ENCODE data around the gene REG3G.
"Not testable (repeated sequence)": the region's sequence is repeated elsewhere in the genome, so short reads cannot be mapped to it uniquely, and the experiment has no call there.

The REG3G gene

DNA sequence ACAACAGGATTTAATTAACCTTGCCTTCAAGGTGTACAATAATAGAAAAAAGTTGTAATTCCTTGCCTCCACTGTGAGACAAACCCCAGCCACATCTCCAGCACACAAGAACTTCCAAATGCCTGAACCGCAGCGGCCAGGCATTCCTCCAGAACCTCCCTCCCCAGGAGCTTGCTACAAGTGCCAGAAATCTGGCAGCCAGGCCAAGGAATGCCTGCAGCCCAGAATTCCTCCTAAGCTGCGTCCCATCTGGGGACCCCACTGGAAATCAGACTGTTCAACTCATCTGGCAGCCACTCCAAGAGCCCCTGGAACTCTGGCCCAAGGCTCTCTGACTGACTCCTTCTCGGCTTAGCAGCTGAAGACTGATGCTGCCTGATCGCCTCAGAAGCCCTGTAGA is 28.0 kb downstream of the REG3G start:
- H3K27ac ChIP-seq (ENCODE audit: insufficient read depth in 1 of 2, low read depth in 1 of 2, low read length in 2 of 2, poor library complexity in 1 of 2, severe bottlenecking in 2 of 2); H3K9me3 ChIP-seq (ENCODE audit: control extremely low read depth in 1 of 5, control insufficient read depth in 4 of 5, insufficient read depth in 2 of 5, low read depth in 1 of 5, low read length in 4 of 5); H3K4me1 ChIP-seq (ENCODE audit: control extremely low read depth in 1 of 4, control insufficient read depth in 4 of 4, insufficient read depth in 4 of 4, low read length in 3 of 4); CTCF ChIA-PET; H3K4me3 ChIP-seq (ENCODE audit: control insufficient read depth in 1 of 7, extremely low read depth in 1 of 7, insufficient read depth in 4 of 7, low read depth in 2 of 7, low read length in 6 of 7); POLR2A ChIA-PET; H3K27me3 ChIP-seq (replicated peaks in 2 of 5; ENCODE audit: control insufficient read depth in 4 of 5, insufficient read depth in 5 of 5, low read length in 4 of 5); H3K36me3 ChIP-seq (ENCODE audit: control insufficient read depth in 4 of 4, insufficient read depth in 4 of 4, low read length in 3 of 4); DNase-seq: not testable (repeated sequence)
- WGBS (ENCODE audit: insufficient coverage) = 76% methylated on average over 5 of the region's 5 CpGs

DNA sequence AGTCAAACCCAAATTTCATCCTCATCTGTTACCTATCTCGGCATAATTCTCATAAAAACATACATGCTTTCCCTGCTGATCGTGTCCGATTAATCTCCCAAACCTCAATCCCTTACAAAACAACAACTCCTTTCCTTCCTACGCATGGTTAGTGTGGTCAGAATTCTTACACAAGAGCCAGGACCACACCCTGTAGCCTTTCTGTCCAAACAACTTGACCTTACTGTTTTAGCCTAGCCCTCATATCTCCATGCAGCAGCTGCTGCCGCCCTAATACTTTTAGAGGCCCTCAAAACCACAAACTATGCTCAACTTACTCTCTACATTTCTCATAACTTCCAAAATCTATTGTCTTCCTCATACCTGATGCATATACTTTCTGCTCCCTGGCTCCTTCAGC is 29.3 kb downstream of the REG3G start:
- peak; percentile 4 to 72 (median 35) for DNase-seq
- H3K4me1 ChIP-seq (ENCODE audit: control extremely low read depth in 1 of 4, control insufficient read depth in 4 of 4, insufficient read depth in 4 of 4, low read length in 3 of 4); CTCF ChIA-PET; H3K36me3 ChIP-seq (ENCODE audit: control insufficient read depth in 4 of 4, insufficient read depth in 4 of 4, low read length in 3 of 4); H3K27me3 ChIP-seq (replicated peaks in 2 of 5; ENCODE audit: control insufficient read depth in 4 of 5, insufficient read depth in 5 of 5, low read length in 4 of 5); H3K9me3 ChIP-seq (ENCODE audit: control extremely low read depth in 1 of 5, control insufficient read depth in 4 of 5, insufficient read depth in 2 of 5, low read depth in 1 of 5, low read length in 4 of 5); H3K27ac ChIP-seq (ENCODE audit: insufficient read depth in 1 of 2, low read depth in 1 of 2, low read length in 2 of 2, poor library complexity in 1 of 2, severe bottlenecking in 2 of 2); POLR2A ChIA-PET: not testable (repeated sequence)
- 28% methylated on average over 2 of the region's 5 CpGs for WGBS (ENCODE audit: insufficient coverage)
- H3K4me3 ChIP-seq (ENCODE audit: control insufficient read depth in 1 of 7, extremely low read depth in 1 of 7, insufficient read depth in 4 of 7, low read depth in 2 of 7, low read length in 6 of 7) = peak overlapping the region in 1 of 7 experiments; percentile 23

DNA sequence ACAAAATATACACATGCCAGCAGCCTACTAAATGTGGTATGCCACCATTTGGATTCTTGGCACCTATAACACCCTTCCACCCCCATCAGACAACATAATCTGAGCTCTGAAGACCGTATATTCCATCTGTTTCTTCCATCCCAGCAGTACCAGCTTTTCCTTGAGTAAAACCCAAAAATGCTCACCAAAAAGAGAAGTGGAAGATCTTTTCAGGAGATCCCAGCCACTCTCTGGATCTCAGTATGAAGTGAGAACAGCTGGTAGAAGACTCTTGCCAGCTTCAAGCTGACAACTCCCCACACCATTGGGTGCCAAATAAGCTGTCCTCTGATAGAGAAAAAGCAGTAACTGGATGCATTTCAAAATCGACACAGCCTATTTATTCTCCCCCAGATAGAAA is 39.7 kb downstream of the REG3G start:
- CTCF ChIA-PET = no interaction called here
- DNase-seq = no peak
- no CpG with 5 or more reads among the region's 2 CpGs for WGBS (ENCODE audit: insufficient coverage)
- no peaks in the 10 kb centered on the region for H3K9me3 ChIP-seq (ENCODE audit: control extremely low read depth in 1 of 5, control insufficient read depth in 4 of 5, insufficient read depth in 2 of 5, low read depth in 1 of 5, low read length in 4 of 5)
- POLR2A ChIA-PET = no interaction called here
- no peaks in the 10 kb centered on the region for H3K4me1 ChIP-seq (ENCODE audit: control extremely low read depth in 1 of 4, control insufficient read depth in 4 of 4, insufficient read depth in 4 of 4, low read length in 3 of 4)
- no peaks in the 10 kb centered on the region for H3K36me3 ChIP-seq (ENCODE audit: control insufficient read depth in 4 of 4, insufficient read depth in 4 of 4, low read length in 3 of 4)
- H3K27me3 ChIP-seq (replicated peaks in 2 of 5; ENCODE audit: control insufficient read depth in 4 of 5, insufficient read depth in 5 of 5, low read length in 4 of 5) = no peaks in the 10 kb centered on the region
- H3K4me3 ChIP-seq (ENCODE audit: control insufficient read depth in 1 of 7, extremely low read depth in 1 of 7, insufficient read depth in 4 of 7, low read depth in 2 of 7, low read length in 6 of 7) = no peak overlapping the region
- H3K27ac ChIP-seq (ENCODE audit: insufficient read depth in 1 of 2, low read depth in 1 of 2, low read length in 2 of 2, poor library complexity in 1 of 2, severe bottlenecking in 2 of 2) = no peak overlapping the region

DNA sequence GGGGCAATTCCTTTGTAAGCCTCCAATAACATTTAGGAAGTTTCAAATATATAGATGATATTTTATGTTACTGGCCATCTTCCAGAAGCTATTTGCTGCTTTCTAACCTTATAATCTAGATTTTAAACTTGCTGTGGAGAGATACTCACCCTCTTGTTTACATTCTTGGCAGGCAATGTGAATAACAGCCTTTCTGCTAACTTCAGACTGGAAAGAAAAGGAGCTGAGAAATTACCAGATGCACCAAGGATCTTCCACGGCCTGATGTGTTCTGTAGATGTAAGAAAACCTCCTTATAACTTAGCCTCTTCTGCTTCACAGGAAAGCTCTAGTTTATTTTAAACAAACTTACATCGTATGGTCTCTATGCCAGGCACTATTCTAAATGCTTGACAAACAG is 45.6 kb downstream of the REG3G start:
- CTCF ChIA-PET = interaction anchor here (1.8 kb wide), 1 partner anchor 30 kb away, joined by 5 read pairs; no protein-coding TSS in a partner anchor
- Histone ChIP-seq H3K27me3 (replicated peaks in 2 of 5; ENCODE audit: control insufficient read depth in 4 of 5, insufficient read depth in 5 of 5, low read length in 4 of 5) (no peaks in the 10 kb centered on the region), H3K36me3 (ENCODE audit: control insufficient read depth in 4 of 4, insufficient read depth in 4 of 4, low read length in 3 of 4) (no peaks in the 10 kb centered on the region), H3K4me3 (ENCODE audit: control insufficient read depth in 1 of 7, extremely low read depth in 1 of 7, insufficient read depth in 4 of 7, low read depth in 2 of 7, low read length in 6 of 7) (no peak overlapping the region), H3K27ac (ENCODE audit: insufficient read depth in 1 of 2, low read depth in 1 of 2, low read length in 2 of 2, poor library complexity in 1 of 2, severe bottlenecking in 2 of 2) (no peak overlapping the region), H3K9me3 (ENCODE audit: control extremely low read depth in 1 of 5, control insufficient read depth in 4 of 5, insufficient read depth in 2 of 5, low read depth in 1 of 5, low read length in 4 of 5) (no peaks in the 10 kb centered on the region), H3K4me1 (ENCODE audit: control extremely low read depth in 1 of 4, control insufficient read depth in 4 of 4, insufficient read depth in 4 of 4, low read length in 3 of 4) (peaks cover 0 to 6% (median 2%) of the 10 kb centered on the region in 4 experiments)
- POLR2A ChIA-PET = no interaction called here
- WGBS (ENCODE audit: insufficient coverage) = 91% methylated on average over 1 of the region's 2 CpGs
- no peak for DNase-seq

Data from common myeloid progenitor, CD34-positive (primary cell).